Keratinocyte (primary cell): ENCODE measurements around the gene CFL1. TPM values are rescaled to one million over a fixed set of nuclear protein-coding genes. Genes with fewer than 3 reads are reported as not detected.

Experiments
- DNase-seq: peaks from one replicate; pipeline ENCODE4 v3.0.0-alpha.2; 2011; ENCODE audit warnings: low read depth, missing footprints, low spot score
- FAIRE-seq: peaks from 2 replicates; lab custom pipeline; 2011; peaks lifted over from hg19 to GRCh38; lab: Jason Lieb, UNC
- H2AFZ ChIP-seq: 2 replicates; pipeline ENCODE4 v1.6.0; 2012; ENCODE audit warnings: low read length, control low read depth, inconsistent platforms; ENCODE audit not compliant: control insufficient read depth
- H3K27ac ChIP-seq: 2 replicates; pipeline ENCODE4 v1.5.1; 2011; ENCODE audit warnings: low read length; ENCODE audit not compliant: control insufficient read depth, insufficient read depth
- H3K27me3 ChIP-seq: 3 replicates; pipeline ENCODE4 v1.6.0; 2011; ENCODE audit warnings: low read length; ENCODE audit not compliant: control insufficient read depth, insufficient read depth; ENCODE audit errors: extremely low read depth
- H3K36me3 ChIP-seq, 2 experiments: 2 replicates in 1 of 2; 3 replicates in 1 of 2; pipeline ENCODE4 v1.5.1; 2011; ENCODE audit warnings: low read length in 2 of 2, mild to moderate bottlenecking in 1 of 2; ENCODE audit not compliant: control insufficient read depth in 2 of 2, insufficient read depth in 2 of 2; ENCODE audit errors: extremely low read depth in 1 of 2
- H3K4me1 ChIP-seq: 3 replicates; pipeline ENCODE4 v1.5.1; 2011; ENCODE audit warnings: low read length; ENCODE audit not compliant: control insufficient read depth, insufficient read depth; ENCODE audit errors: extremely low read depth
- H3K4me2 ChIP-seq: 3 replicates; pipeline ENCODE4 v1.6.0; 2011; ENCODE audit warnings: low read depth, low read length; ENCODE audit not compliant: control insufficient read depth, insufficient read depth; ENCODE audit errors: extremely low read depth
- H3K4me3 ChIP-seq, 3 experiments: fragments of 200-600 bp in 1 of 3; sonication (generic) in 1 of 3; 2 replicates in 2 of 3; 3 replicates in 1 of 3; pipeline ENCODE4 v1.5.1; 2011 to 2016; ENCODE audit warnings: low read length in 3 of 3, mild to moderate bottlenecking in 3 of 3, control low read depth in 2 of 3, inconsistent platforms in 1 of 3, low read depth in 1 of 3, mixed read lengths in 1 of 3, mixed run types in 1 of 3, moderate library complexity in 1 of 3; ENCODE audit not compliant: control insufficient read depth in 2 of 3, insufficient read depth in 2 of 3; ENCODE audit errors: extremely low read depth in 1 of 3
- H3K79me2 ChIP-seq: 2 replicates; pipeline ENCODE4 v1.6.0; 2012; ENCODE audit warnings: low read length; ENCODE audit not compliant: control insufficient read depth, insufficient read depth
- H3K9ac ChIP-seq: 3 replicates; pipeline ENCODE4 v1.6.0; 2011; ENCODE audit warnings: low read length; ENCODE audit not compliant: control insufficient read depth, insufficient read depth; ENCODE audit errors: extremely low read depth
- H3K9me1 ChIP-seq: 3 replicates; pipeline ENCODE4 v1.6.0; 2011; ENCODE audit warnings: low read length; ENCODE audit not compliant: control insufficient read depth, insufficient read depth; ENCODE audit errors: extremely low read depth
- H3K9me3 ChIP-seq: 2 replicates; pipeline ENCODE4 v1.5.1; 2012; ENCODE audit warnings: low read depth, low read length; ENCODE audit not compliant: control insufficient read depth
- H4K20me1 ChIP-seq: 3 replicates; pipeline ENCODE4 v1.6.0; 2011; ENCODE audit warnings: low read length; ENCODE audit not compliant: control insufficient read depth, insufficient read depth; ENCODE audit errors: extremely low read depth
- CTCF ChIP-seq, 3 experiments: IDR thresholded peaks in 1 of 3; conservative IDR thresholded peaks in 1 of 3; optimal IDR thresholded peaks in 1 of 3; 2 replicates in 2 of 3; 3 replicates in 1 of 3; pipeline versions ENCODE3 to v1.5.1; 2011; ENCODE audit warnings: low read length in 3 of 3, mild to moderate bottlenecking in 3 of 3, moderate library complexity in 2 of 3, control low read depth in 1 of 3, inconsistent platforms in 1 of 3; ENCODE audit not compliant: insufficient read depth in 2 of 3; ENCODE audit errors: extremely low read depth in 1 of 3
- EZH2 ChIP-seq: IDR thresholded peaks from one replicate; pipeline ENCODE4 v1.6.1; 2012; ENCODE audit warnings: inconsistent platforms, mild to moderate bottlenecking, low read length, moderate library complexity
- dilution Hi-C: fragments of 300-500 bp; cut with MboI; formaldehyde crosslinking; loops from one replicate; pipeline ENCODE4 v1.7.0; 2020; ENCODE audit warnings: low sequenced_read_pairs; ENCODE audit not compliant: extremely low pct_ligation_motif_present
- polyA plus RNA-seq, 5 experiments: library from polyadenylated mRNA; depleted of rRNA in 3 of 5; stranded (reverse) in 3 of 5; stranded (forward) in 1 of 5; unstranded in 1 of 5; fragments of >200 nt; gene quantifications; 1 replicate in 1 of 5; 2 replicates in 3 of 5; 3 replicates in 1 of 5; pipeline versions ENCODE4 v1.2.1 to v1.2.3, GENCODE V29; 2011 to 2012; ENCODE audit warnings: missing spikeins in 2 of 5, low read depth in 1 of 5, low replicate concordance in 1 of 5

Gene CFL1
- polyA plus RNA-seq, 1 donor (not counting 4 experiments of a cell fraction or from before 2014, with no cell fraction given): 1,236 TPM

DNA sequence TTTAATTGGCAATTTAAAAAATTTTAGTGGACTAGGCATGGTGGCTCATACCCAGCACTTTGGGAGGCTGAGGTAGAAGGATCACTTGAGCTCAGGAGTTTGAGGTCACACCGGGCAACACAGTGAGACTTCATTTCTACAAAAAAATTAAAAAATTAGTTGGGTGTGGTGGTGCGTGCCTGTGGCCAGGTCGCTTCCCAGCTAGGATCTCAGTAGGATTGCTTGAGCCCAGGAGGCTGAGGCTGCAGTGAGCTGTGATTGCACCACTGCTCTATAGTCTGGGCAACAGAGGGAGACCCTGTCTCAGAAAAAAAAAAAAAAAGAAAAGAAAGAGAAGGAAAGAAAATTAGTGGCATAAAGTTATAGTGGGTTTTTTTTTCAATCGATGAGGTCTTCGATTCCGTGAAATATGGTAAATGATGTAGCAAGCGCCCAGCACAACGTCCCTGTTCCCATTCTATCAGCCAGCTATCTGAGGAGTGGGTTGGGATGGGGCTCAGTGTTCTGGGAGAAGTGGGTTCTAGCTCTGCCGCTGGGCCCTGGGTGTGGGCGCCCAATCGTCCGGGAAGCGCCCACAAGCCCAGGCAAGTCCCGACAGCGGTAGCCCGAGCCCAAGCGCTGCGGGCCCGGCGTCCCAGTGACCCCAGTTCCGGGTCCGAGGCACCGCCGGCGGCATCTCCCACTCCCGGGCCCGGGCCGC lies 40.8 kb upstream of the CFL1 start:
- dilution Hi-C loops: no loop called here
- Histone ChIP-seq H3K27me3 (no peaks in the 10 kb centered on the region), H3K9me1 (peaks cover 2% of the 10 kb centered on the region), H3K79me2 (peaks cover 67% of the 10 kb centered on the region), H3K4me1 (peaks cover 71% of the 10 kb centered on the region), H3K4me3 (peak overlapping the region; percentile 94 to 99 (median 97)), H3K36me3 (peaks cover 21 to 39% of the 10 kb centered on the region in 2 experiments), H3K9ac (peak overlapping the region; percentile 99), H4K20me1 (peaks cover 33% of the 10 kb centered on the region), H3K9me3 (no peaks in the 10 kb centered on the region), H3K4me2 (peak overlapping the region; percentile 100), H3K27ac (peak overlapping the region; percentile 98), H2AFZ (no peak overlapping the region)
- TF ChIP-seq CTCF (optimal IDR thresholded peaks at IDR 0.05 in 1 of 3, IDR thresholded peaks at IDR 0.05 in 1 of 3, conservative IDR thresholded peaks at IDR 0.05 in 1 of 3; ENCODE audit: extremely low read depth in 1 of 3, insufficient read depth in 2 of 3, low read length in 3 of 3): no peak
- TF ChIP-seq EZH2: no peak
- no peak for FAIRE-seq
- no peak for DNase-seq

DNA sequence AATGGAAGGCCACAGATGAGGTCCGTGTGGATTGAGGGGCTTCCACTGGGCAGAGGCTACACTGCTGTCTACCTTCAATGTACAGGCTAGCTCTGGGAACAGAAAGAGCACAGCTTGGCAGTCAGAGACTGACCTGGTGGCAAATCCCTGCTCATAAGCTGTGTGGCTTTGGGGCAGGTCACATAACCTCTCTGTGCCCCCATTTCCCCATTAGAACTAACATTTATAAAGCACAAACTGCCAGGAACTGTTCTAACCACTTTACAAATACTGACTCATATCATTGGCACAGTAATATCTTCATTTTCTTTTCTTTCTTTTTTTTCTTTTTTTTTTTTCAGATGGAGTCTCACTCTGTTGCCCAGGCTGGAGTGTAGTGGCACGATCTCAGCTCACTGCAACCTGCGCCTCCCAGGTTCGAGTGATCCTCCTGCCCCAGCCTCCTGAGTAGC lies 39.1 kb upstream of the CFL1 start:
- H3K36me3 ChIP-seq: peaks cover 24 to 53% of the 10 kb centered on the region in 2 experiments
- peak overlapping the region; percentile 94 to 99 (median 97) for H3K4me3 ChIP-seq
- peaks cover 44% of the 10 kb centered on the region for H4K20me1 ChIP-seq
- H2AFZ ChIP-seq: no peak overlapping the region
- TF ChIP-seq CTCF (optimal IDR thresholded peaks at IDR 0.05 in 1 of 3, IDR thresholded peaks at IDR 0.05 in 1 of 3, conservative IDR thresholded peaks at IDR 0.05 in 1 of 3; ENCODE audit: extremely low read depth in 1 of 3, insufficient read depth in 2 of 3, low read length in 3 of 3) (no peak), EZH2 (no peak)
- H3K79me2 ChIP-seq: peaks cover 77% of the 10 kb centered on the region
- DNase-seq (no peak), FAIRE-seq (no peak)
- H3K9ac ChIP-seq: peak overlapping the region; percentile 99
- dilution Hi-C loops: no loop called here
- H3K9me3 ChIP-seq: no peaks in the 10 kb centered on the region
- no peaks in the 10 kb centered on the region for H3K27me3 ChIP-seq
- peak overlapping the region; percentile 98 for H3K27ac ChIP-seq
- H3K9me1 ChIP-seq: peaks cover 2% of the 10 kb centered on the region
- H3K4me2 ChIP-seq: peak overlapping the region; percentile 100
- peaks cover 68% of the 10 kb centered on the region for H3K4me1 ChIP-seq
